GM21367 (cell line): ENCODE measurements around the gene WDR36.
A peak's percentile ranks its signal among the peaks of the same experiment; 100 is the strongest.

Source experiments
- ATAC-seq: cut with Tn5 transposase; IDR thresholded peaks from one replicate; pipeline ENCODE4 v1.9.1; 2021; ENCODE audit not compliant: unreplicated experiment

Gene WDR36

GRCh38 chr5:111092062-111092853, at the start of gene WDR36:
Gene WDR36 (plus strand): TSS chr5:111092348. CDS start chr5:111092457, 109 bp downstream.
- peak; percentile 95 for ATAC-seq

GRCh38 chr5:111043712-111044506, 48.2 kb upstream of the WDR36 start:
- no peak for ATAC-seq

GRCh38 chr5:111058064-111058463, 34.1 kb upstream of the WDR36 start:
- ATAC-seq = no peak

DNA sequence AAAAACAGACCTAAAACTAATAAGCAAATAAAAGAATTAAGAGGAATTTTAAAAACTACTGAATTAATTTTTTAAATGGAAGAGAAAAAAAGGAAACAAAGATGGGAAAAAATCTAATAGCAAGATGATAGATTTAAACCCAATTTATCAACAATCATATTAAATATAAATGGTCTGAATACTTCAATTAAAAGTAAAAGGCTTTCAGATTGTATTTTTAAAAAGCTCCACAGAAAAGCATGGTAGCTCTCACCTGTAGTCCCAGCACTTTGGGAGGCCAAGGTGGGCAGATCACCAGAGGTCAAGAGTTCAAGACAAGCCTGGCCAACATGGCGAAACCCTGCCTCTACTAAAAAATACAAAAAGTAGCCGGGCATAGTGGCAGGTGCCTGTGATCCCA, 32.0 kb upstream of the WDR36 start:
- no peak for ATAC-seq

GRCh38 chr5:111061618-111062017, 30.5 kb upstream of the WDR36 start:
- no peak for ATAC-seq

GRCh38 chr5:111063709-111064322, 28.3 kb upstream of the WDR36 start:
- ATAC-seq = no peak

DNA sequence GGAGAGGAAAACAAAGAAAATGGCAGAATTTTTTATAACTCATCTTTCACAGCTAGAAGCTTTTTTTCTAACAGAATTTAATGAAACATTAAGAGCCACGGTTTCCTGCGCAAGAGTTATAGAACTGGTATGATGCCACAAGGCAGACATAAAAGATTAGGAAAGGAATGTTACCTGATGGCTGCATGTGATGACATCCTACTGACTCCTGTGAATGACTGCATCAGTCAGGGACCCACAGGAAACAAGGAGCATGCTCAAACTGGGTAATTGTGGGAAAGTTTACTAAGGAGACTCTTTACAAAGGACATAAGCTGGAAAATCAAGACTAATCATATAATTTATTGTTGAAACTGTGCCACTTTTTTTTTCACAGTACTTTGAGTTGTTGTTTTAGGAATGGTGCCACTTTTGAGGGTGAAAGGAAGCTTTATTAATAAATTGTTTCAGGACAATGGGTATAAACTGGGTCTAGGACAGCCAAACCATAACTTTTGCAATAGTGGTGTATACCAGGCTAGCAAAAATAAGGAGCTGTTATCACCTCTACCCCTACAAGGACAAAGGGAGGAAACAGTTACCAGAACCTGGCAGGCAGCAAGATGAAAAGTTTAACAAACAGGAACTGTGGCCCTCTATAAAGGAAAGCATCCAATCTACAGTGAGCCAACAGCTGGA, 25.7 kb upstream of the WDR36 start:
- no peak for ATAC-seq

DNA sequence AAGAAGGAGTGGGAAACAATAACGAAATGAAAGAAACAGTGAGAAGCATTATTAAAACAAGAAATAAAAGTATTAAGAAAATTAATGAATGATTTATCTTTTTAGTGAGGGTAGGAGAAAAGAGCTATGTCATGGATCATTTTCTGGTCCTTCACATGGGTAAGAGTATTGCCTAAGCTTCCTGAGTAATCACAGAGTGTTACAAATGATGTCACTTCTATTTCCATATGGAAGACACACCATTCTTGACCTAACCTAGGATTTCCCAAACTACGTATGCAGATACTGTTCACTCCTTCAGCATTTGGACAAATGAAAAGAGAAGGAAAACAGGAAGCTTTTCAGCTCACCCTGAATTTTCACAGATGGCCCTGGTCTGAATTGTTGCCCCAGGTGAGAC, 23.9 kb upstream of the WDR36 start:
- ATAC-seq = no peak

- no peak for ATAC-seq
These were observed 22.3 kb upstream of the WDR36 start for GRCh38 chr5:111069839-111070238.

DNA sequence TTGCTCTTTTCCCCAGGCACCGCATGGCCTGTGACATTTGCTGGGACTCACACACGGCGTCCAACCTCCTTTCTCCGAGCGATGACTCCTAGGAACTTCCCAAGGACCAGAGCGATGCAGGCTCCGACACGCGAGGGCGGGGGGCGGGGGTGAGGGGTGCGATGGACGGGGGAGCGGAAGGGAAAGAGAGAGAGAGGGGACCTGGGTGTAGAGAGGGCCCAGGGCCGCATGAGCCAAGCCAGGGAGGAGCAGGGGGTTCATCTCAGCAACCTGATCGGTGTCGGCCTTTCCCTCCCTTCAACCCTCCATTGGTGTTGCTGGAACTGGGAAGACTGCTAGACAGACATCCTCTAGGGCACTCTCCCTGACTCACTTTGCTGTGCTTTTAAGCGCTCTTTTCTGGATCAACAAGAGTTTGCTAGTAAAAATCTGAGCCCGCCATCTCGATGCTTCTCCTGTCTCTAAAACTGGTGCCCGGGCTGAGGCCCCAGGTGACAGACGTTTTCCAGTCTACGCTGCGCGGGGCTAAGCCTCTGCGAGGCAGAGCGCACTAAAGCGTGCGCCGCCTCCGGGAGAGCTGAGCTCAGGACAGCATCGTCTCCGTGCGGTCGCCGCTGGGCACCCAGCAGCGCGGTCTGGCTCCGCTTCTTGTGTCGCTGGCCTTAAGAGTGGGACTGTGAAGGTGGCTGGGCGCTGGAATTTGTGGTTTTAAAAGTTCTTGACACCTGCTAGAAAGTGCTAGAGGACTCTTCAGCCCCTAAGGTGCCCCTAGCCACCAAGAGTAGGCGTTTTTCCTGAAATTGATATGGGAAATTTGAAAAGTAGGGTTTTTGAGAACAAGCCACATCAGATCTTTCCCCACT, 21.6 kb upstream of the WDR36 start:
- ATAC-seq = peak; percentile 29

DNA sequence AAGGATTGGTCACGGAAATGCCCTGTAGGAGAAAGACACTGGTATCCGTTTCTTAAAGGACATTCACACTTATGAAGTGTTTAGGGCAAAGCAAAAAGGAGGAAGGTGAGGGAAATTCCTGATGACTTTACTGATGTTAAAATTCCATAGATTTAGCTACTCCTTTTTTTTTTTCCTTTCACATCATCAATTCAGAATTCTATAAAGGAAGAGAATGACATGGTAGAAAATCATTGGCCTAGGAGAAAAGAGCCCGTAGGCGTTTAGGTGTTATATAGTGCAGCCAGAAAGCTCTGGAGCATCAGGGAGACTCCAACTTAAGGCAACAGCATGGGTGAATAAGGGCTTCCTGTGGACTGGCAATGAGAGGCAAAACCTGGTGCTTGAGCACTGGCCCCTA, 20.7 kb upstream of the WDR36 start, which contains the start of gene TSLP:
TSLP (plus strand) TSS at position 301 of the 400 bp plus-strand sequence. CDS start 178 bp downstream, outside the sequence.
- ATAC-seq = no peak

GRCh38 chr5:111072949-111073682, 19.0 kb upstream of the WDR36 start:
- ATAC-seq = peak; percentile 77

DNA sequence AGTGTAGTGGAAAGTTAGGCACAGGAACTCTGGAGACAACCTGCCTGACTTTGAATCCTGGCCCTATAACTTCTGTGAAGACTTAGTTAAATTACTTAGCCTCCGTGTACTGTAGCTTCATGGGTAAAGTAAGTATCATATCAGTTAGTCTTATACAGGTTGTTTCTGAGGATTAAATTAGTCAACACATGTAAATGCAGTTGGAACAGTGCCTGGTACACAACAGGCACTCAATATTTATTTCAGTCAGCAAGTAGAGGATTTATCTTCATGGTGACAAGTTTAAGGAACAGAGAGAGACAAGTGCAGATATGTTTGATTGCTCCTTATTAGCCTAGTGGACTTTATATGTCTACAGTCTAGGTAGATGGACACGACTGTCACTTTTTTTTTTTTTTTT, 17.9 kb upstream of the WDR36 start:
- no peak for ATAC-seq

- no peak for ATAC-seq
These were observed 16.6 kb upstream of the WDR36 start for GRCh38 chr5:111075520-111075919.

GRCh38 chr5:111076091-111076490, 16.1 kb upstream of the WDR36 start:
- no peak for ATAC-seq

- no peak for ATAC-seq
These were observed 14.5 kb upstream of the WDR36 start for GRCh38 chr5:111077678-111078077.

DNA sequence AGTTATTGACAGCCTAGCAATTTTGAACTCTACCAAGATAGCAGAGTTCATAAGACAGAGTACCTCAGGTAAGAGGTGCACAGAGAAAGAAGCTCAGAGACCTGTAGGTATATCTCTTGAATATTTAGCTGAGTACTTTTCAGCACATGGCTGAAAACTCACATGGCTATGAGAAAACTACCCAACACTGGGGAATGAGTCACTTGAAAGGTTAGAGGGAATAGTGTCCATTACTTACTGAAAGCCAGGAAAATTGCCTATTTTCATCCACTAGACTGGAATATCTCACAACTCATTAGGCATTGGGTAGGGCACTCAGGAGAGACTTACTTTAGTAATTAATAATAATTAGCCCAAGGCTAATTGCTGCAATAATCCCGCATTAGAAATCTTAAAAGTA, 12.3 kb upstream of the WDR36 start:
- ATAC-seq = no peak

GRCh38 chr5:111083323-111083722, 8.8 kb upstream of the WDR36 start:
- no peak for ATAC-seq

DNA sequence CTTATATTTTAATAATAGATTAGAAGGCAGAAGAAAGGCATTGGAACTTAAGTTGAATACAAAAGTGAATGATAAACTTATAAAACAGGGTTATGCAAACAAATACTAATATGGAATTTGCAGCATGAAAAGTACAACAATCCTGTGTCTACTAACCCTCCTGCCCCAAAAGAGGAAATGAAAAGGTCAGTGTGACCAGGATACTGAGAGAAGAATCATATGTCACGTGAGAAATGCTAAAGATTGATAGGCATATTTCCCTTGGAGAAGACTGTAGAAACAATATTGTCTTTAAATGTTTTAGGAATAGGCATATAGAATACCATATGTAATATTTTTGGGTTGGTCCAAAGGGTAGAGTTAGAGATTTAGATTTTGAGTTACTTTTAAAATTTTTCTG, 3.8 kb downstream of the WDR36 start:
- ATAC-seq = no peak
